Measurements from ENCODE around the gene PKIB. TPM values are rescaled to one million over a fixed set of nuclear protein-coding genes. Genes with fewer than 3 reads are reported as not detected.

Gene PKIB
- total RNA-seq (2022; extraction: Qiagen RNA extraction; ENCODE audit: low read depth): 0.58 to 1.4 TPM (median 0.93 TPM) in 5 replicates

DNA sequence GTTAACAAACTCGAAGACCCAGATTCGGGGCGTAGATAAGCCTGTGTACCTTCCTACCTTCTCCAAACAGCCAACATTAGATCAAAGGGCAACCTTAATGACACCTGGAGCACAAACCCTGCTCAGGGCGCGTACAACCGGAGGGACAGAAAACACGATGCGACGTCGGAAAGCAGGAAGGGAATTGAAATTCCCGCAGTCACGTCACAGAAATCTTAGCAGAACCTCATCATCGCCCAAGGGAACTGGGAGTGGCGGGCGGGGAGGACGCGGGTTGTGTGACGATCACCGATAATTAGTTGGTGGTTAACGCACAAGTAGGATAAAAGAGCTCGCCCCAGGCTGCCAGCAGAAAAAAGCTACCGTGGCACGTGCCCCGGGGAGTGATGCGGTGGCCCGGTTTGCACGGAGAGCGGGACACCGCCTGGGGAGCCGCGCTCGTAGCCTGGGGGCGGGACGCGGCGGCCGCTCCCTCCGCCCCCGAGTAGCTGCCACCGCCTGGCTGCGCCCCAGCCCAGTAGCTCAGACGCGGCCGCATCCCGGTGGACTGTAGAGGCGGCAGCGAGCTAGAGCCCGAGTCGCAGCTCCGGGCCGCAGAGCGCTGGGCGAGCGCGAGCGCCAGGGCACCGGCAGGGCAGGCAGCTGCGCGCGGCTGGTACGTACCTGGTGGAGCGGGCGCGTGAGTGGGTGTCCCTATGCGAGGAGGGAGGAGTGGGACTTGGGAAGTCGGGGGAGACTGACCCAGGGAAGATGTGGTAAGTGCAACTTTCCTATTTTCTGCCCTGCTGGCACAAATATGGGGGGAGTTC lies at the start of gene PKIB:
TSS of gene PKIB (plus strand) at position 525 of the 809 bp plus-strand sequence. CDS start 107,390 bp downstream, outside the sequence.

Other genes starting within 250 kb of the PKIB start
- gene HSF2, start 210.8 kb upstream of the PKIB start, total RNA-seq (2022; extraction: Qiagen RNA extraction; ENCODE audit: low read depth): 3.7 to 8.5 TPM (median 7.2 TPM) in 5 replicates
- gene SERINC1, start 138.6 kb upstream of the PKIB start, total RNA-seq (2022; extraction: Qiagen RNA extraction; ENCODE audit: low read depth): 34.9 to 87.4 TPM (median 81.7 TPM) in 5 replicates
- not detected in 5 replicates for gene FABP7, start 169.3 kb downstream of the PKIB start, total RNA-seq (2022; extraction: Qiagen RNA extraction; ENCODE audit: low read depth)
- gene SMPDL3A, start 178.9 kb downstream of the PKIB start, total RNA-seq (2022; extraction: Qiagen RNA extraction; ENCODE audit: low read depth): 2.1 to 3.2 TPM (median 3.0 TPM) in 5 replicates

Measured in A549 treated with RU486 at 1 μM for 4 hours (cell line).